ENCODE measurements around the gene KRTAP13-4.

KRTAP13-4 gene

GRCh38 chr21:30448514-30448913, 18.5 kb downstream of the KRTAP13-4 start:
- Mint-ChIP-seq H3K27ac (no peak overlapping the region), H3K27me3 (peaks cover 6% of the 10 kb centered on the region), H3K9me3 (ENCODE audit: low read depth) (no peaks in the 10 kb centered on the region), H3K4me3 (no peak overlapping the region), H3K36me3 (no peaks in the 10 kb centered on the region), H3K4me1 (ENCODE audit: low read depth) (peaks cover 4% of the 10 kb centered on the region)

GRCh38 chr21:30463713-30464112, 33.7 kb downstream of the KRTAP13-4 start:
- Mint-ChIP-seq H3K4me1 (ENCODE audit: low read depth) (no peaks in the 10 kb centered on the region), H3K4me3 (no peak overlapping the region), H3K36me3 (no peaks in the 10 kb centered on the region), H3K9me3 (ENCODE audit: low read depth) (peaks cover 3% of the 10 kb centered on the region), H3K27me3 (peaks cover 6% of the 10 kb centered on the region), H3K27ac (no peak overlapping the region)

- H3K36me3 Mint-ChIP-seq, result no peaks in the 10 kb centered on the region
- no peaks in the 10 kb centered on the region for H3K9me3 Mint-ChIP-seq (ENCODE audit: low read depth)
- peaks cover 6% of the 10 kb centered on the region for H3K27me3 Mint-ChIP-seq
- H3K27ac Mint-ChIP-seq, result no peak overlapping the region
- H3K4me1 Mint-ChIP-seq (ENCODE audit: low read depth), result no peaks in the 10 kb centered on the region
- no peak overlapping the region for H3K4me3 Mint-ChIP-seq
Measured at GRCh38 chr21:30468900-30469714, 39.1 kb downstream of the KRTAP13-4 start.

- no peaks in the 10 kb centered on the region for H3K4me1 Mint-ChIP-seq (ENCODE audit: low read depth)
- no peak overlapping the region for H3K27ac Mint-ChIP-seq
- peaks cover 2% of the 10 kb centered on the region for H3K27me3 Mint-ChIP-seq
- H3K9me3 Mint-ChIP-seq (ENCODE audit: low read depth), result no peaks in the 10 kb centered on the region
- no peaks in the 10 kb centered on the region for H3K36me3 Mint-ChIP-seq
- no peak overlapping the region for H3K4me3 Mint-ChIP-seq
Measured at GRCh38 chr21:30478004-30478403, 48.0 kb downstream of the KRTAP13-4 start.

GRCh38 chr21:30479259-30479658, 49.2 kb downstream of the KRTAP13-4 start:
- Mint-ChIP-seq H3K27ac (no peak overlapping the region), H3K4me3 (no peak overlapping the region), H3K27me3 (peaks cover 2% of the 10 kb centered on the region), H3K4me1 (ENCODE audit: low read depth) (no peaks in the 10 kb centered on the region), H3K9me3 (ENCODE audit: low read depth) (no peaks in the 10 kb centered on the region), H3K36me3 (no peaks in the 10 kb centered on the region)

GRCh38 chr21:30480145-30480544, 50.1 kb downstream of the KRTAP13-4 start, which contains the start of gene KRTAP19-1:
Gene KRTAP19-1 (minus strand): TSS chr21:30480367. CDS start chr21:30480317, 50 bp downstream.
- H3K27ac Mint-ChIP-seq, result no peak within 1 kb of the TSS
- H3K27me3 Mint-ChIP-seq, result peaks cover 2% of the 10 kb centered on the region
- no peak within 1 kb of the TSS for H3K4me3 Mint-ChIP-seq
- H3K4me1 Mint-ChIP-seq (ENCODE audit: low read depth), result no peaks in the 10 kb centered on the region
- no peaks in the 10 kb centered on the region for H3K36me3 Mint-ChIP-seq
- H3K9me3 Mint-ChIP-seq (ENCODE audit: low read depth), result no peaks in the 10 kb centered on the region
